Mesendoderm (in vitro differentiated cells): ENCODE data around the gene CALM1.
A peak's percentile ranks its signal among the peaks of the same experiment; 100 is the strongest.

Experiments
- DNase-seq: peaks from one replicate; pipeline ENCODE4 v3.0.0; 2013
- H2AK5ac ChIP-seq: 2 replicates; pipeline ENCODE4 v1.6.1; 2013; ENCODE audit warnings: low read length, inconsistent platforms
- H2BK120ac ChIP-seq: 2 replicates; pipeline ENCODE4 v1.6.1; 2013; ENCODE audit warnings: low read depth, mild to moderate bottlenecking, low read length, moderate library complexity, mixed read lengths
- H2BK15ac ChIP-seq: replicated peaks from 2 replicates; pipeline ENCODE4 v1.6.1; 2013; ENCODE audit warnings: low read depth, mild to moderate bottlenecking, moderate library complexity
- H2BK5ac ChIP-seq: 2 replicates; pipeline ENCODE4 v1.6.1; 2013; ENCODE audit warnings: low read length, inconsistent platforms
- H3K18ac ChIP-seq: 2 replicates; pipeline ENCODE4 v1.6.1; 2013; ENCODE audit warnings: mild to moderate bottlenecking, low read length, mixed read lengths
- H3K23ac ChIP-seq: one replicate; pipeline ENCODE4 v1.6.1; 2013; ENCODE audit warnings: low read length
- H3K27ac ChIP-seq: 2 replicates; pipeline ENCODE4 v1.5.1; 2013; ENCODE audit warnings: low read depth, mild to moderate bottlenecking, inconsistent platforms, low read length, moderate library complexity
- H3K27me3 ChIP-seq: 2 replicates; pipeline ENCODE4 v1.6.1; 2013; ENCODE audit warnings: low read length, control low read depth, mild to moderate bottlenecking, inconsistent platforms; ENCODE audit not compliant: insufficient read depth, poor library complexity
- H3K36me3 ChIP-seq: 2 replicates; pipeline ENCODE4 v1.6.1; 2013; ENCODE audit warnings: low read length, inconsistent platforms; ENCODE audit not compliant: control insufficient read depth, insufficient read depth
- H3K4ac ChIP-seq: one replicate; pipeline ENCODE4 v1.6.1; 2013; ENCODE audit warnings: low read depth, mild to moderate bottlenecking, low read length, moderate library complexity
- H3K4me1 ChIP-seq: 2 replicates; pipeline ENCODE4 v1.6.1; 2013; ENCODE audit warnings: low read depth, low read length, inconsistent platforms; ENCODE audit not compliant: control insufficient read depth
- H3K4me2 ChIP-seq: 2 replicates; pipeline ENCODE4 v1.6.1; 2013; ENCODE audit warnings: low read length
- H3K4me3 ChIP-seq: 2 replicates; pipeline ENCODE4 v1.5.1; 2013; ENCODE audit warnings: mild to moderate bottlenecking, low read length
- H3K56ac ChIP-seq: one replicate; pipeline ENCODE4 v1.6.1; 2013; ENCODE audit warnings: low read length
- H3K79me1 ChIP-seq: 2 replicates; pipeline ENCODE4 v1.6.1; 2013; ENCODE audit warnings: low read length, inconsistent platforms
- H3K79me2 ChIP-seq: 2 replicates; pipeline ENCODE4 v1.6.1; 2013; ENCODE audit warnings: mild to moderate bottlenecking, low read length; ENCODE audit not compliant: control insufficient read depth, insufficient read depth
- H3K9ac ChIP-seq: 2 replicates; pipeline ENCODE4 v1.6.1; 2013; ENCODE audit warnings: low read length, inconsistent platforms
- H4K5ac ChIP-seq: one replicate; pipeline ENCODE4 v1.6.1; 2013; ENCODE audit warnings: low read length
- H4K8ac ChIP-seq: one replicate; pipeline ENCODE4 v1.6.1; 2013; ENCODE audit warnings: low read depth, mild to moderate bottlenecking, control low read depth, low read length, moderate library complexity
- WGBS: extraction: QIAGEN DNeasy Blood & Tissue Kit; methylation state at CpG from one replicate; pipeline ENCODE4 v1.1.7; 2013; ENCODE audit warnings: low lambda C conversion rate, missing lambda C conversion rate; ENCODE audit not compliant: insufficient coverage; ENCODE audit errors: extremely low coverage; 5-methylcytosine and 5-hydroxymethylcytosine counted together

Gene CALM1

DNA sequence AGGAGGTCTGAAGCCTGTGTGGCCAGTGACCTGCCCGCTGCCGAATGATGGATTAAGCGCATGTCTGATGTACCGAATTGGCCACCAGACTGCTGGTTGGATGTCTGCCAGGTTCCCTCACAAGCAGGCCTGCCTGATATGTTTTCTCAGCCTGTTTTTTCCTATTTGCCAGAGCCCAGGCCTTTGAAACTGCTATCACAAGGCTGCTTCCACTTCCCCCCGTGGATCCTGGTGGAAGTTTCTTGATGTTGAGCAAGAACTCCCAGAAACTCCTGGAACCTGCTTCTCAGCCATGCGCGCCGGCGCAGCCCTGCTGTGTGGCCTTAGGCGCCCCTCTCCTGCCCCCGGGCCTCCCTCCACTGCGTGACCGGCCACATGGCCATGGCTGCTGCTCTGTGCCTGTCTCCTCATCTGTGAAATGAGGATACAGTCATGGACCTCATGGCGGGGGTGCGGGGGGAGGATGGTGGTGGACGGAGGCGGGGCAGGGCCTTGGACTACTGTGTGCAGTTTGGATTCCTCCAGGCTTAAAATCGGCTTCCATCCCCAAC, 56.6 kb downstream of the CALM1 start:
- WGBS, result no CpG with 5 or more reads among the region's 18 CpGs
- Histone ChIP-seq H3K4ac (no peak overlapping the region), H2AK5ac (no peak overlapping the region), H3K18ac (no peak overlapping the region), H3K79me2 (no peaks in the 10 kb centered on the region), H3K27me3 (no peaks in the 10 kb centered on the region), H3K4me3 (no peak overlapping the region), H2BK15ac (no peak overlapping the region), H3K36me3 (no peaks in the 10 kb centered on the region), H3K27ac (no peak overlapping the region), H3K4me1 (no peaks in the 10 kb centered on the region), H3K56ac (peak overlapping the region; percentile 73), H4K8ac (no peak overlapping the region), H3K79me1 (no peaks in the 10 kb centered on the region), H2BK120ac (no peak overlapping the region), H3K4me2 (no peak overlapping the region), H3K23ac (no peak overlapping the region), H3K9ac (no peak overlapping the region), H2BK5ac (no peak overlapping the region), H4K5ac (no peak overlapping the region)
- no peak for DNase-seq

DNA sequence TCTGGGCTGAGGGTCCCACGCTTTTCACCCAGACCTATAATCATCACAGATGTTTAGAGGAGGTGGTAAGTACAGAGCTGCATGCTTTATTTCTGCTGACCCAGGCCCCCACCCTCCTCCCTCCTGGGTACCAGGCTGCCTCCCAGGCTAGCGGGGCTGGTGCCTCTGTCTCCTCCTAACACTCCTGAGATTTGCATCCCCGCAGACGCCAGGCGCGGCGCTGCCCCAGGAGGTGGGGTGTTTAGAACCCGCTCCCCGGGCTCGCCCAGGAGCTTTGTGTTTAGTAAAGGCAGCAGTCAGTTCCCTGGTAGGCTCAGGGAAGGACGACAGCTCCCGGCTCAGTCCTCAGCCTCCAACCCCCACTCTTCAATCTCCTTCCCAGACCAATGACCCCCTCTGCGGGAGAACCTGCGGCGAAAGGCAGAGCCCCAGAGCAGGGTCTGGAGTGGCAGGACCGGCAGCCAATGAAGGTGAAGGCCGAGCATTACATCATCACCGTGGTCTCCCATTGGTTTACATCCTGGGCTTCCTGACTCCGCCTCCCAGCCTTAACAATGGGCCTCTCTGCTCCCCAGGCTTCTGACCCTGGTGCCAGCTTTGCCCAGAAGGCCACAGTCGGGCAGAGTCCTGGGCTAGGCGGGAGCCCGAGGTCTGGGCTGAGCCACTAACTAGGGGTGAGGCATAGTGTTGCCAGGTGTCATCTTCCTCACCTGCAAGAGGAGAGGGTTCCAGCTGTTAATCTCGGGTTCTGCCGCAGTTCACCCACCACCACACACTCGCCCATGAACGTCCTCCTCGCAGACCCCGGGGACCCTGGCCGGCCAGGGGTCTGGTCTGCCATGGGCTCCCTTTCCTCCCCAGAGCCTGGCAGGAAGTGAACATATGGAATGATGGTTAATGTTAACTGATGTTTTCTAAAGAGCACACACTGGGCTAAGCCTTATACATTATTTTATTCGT, 57.5 kb downstream of the CALM1 start:
- Histone ChIP-seq H3K36me3 (no peaks in the 10 kb centered on the region), H3K4ac (peak overlapping the region; percentile 56), H2BK120ac (no peak overlapping the region), H3K56ac (peak overlapping the region; percentile 73), H3K4me1 (no peaks in the 10 kb centered on the region), H2BK15ac (no peak overlapping the region), H4K5ac (no peak overlapping the region), H3K79me1 (no peaks in the 10 kb centered on the region), H4K8ac (no peak overlapping the region), H3K9ac (peak overlapping the region; percentile 64), H3K18ac (peak overlapping the region; percentile 53), H3K27me3 (no peaks in the 10 kb centered on the region), H2AK5ac (no peak overlapping the region), H3K4me3 (peak overlapping the region; percentile 14), H3K79me2 (no peaks in the 10 kb centered on the region), H3K27ac (no peak overlapping the region), H2BK5ac (no peak overlapping the region), H3K4me2 (peak overlapping the region; percentile 47), H3K23ac (no peak overlapping the region)
- peak; percentile 99 for DNase-seq
- WGBS, result no CpG with 5 or more reads among the region's 30 CpGs

DNA sequence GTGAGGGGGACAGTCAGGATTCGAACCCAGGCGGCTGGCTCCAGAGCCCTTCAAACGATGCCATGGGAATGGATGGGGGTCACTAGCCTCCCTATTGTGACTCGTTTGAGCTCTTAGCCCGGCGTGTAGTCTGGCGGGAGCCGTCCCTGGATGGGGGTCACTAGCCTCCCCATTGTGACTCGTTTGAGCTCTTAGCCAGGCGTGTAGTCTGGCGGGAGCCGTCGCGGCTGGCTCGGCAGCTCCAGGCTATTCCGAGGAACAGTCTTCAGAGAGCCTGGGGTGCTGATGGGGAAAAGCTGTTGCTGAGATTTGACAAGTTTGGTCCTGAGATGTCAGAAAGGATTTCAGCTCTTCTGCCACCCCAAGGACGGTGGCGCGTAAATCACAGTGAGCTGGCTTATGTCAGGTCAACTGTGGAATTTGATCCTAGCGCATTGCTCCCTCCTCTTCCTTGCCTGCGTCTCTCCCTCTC, 58.3 kb downstream of the CALM1 start:
- no peak overlapping the region for H3K4me3 ChIP-seq
- H4K5ac ChIP-seq, result no peak overlapping the region
- H3K79me2 ChIP-seq, result no peaks in the 10 kb centered on the region
- H3K27me3 ChIP-seq, result no peaks in the 10 kb centered on the region
- H2BK5ac ChIP-seq, result no peak overlapping the region
- WGBS, result no CpG with 5 or more reads among the region's 21 CpGs
- no peak overlapping the region for H2BK15ac ChIP-seq
- no peak overlapping the region for H3K27ac ChIP-seq
- no peaks in the 10 kb centered on the region for H3K36me3 ChIP-seq
- H2BK120ac ChIP-seq, result no peak overlapping the region
- H3K18ac ChIP-seq, result no peak overlapping the region
- DNase-seq, result no peak
- no peak overlapping the region for H3K23ac ChIP-seq
- H4K8ac ChIP-seq, result no peak overlapping the region
- no peak overlapping the region for H2AK5ac ChIP-seq
- H3K79me1 ChIP-seq, result no peaks in the 10 kb centered on the region
- H3K56ac ChIP-seq, result peak overlapping the region; percentile 19
- H3K9ac ChIP-seq, result no peak overlapping the region
- H3K4me2 ChIP-seq, result no peak overlapping the region
- H3K4ac ChIP-seq, result peak overlapping the region; percentile 56
- no peaks in the 10 kb centered on the region for H3K4me1 ChIP-seq

DNA sequence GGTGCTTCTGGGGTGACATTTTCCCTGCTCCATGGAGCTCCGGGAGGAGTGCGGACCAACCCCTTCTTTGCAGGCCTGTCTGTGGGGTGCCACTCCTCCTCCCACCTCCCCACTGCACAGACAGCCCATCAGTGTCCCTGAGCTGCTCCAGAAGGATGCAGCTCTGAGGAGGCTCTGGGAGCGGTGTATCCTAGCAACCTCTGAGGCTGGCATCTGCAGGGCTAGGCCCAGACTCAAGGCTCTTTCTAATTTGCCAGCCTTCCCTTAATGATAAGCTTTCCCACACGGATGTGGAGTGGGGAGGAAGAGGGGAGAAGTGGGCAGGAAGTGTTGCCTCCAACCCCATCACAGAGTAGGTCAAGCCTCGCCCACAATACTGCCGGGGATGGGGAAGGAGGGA, 59.7 kb downstream of the CALM1 start:
- Histone ChIP-seq H4K5ac (no peak overlapping the region), H3K79me2 (no peaks in the 10 kb centered on the region), H2BK120ac (no peak overlapping the region), H3K4me2 (no peak overlapping the region), H3K27ac (no peak overlapping the region), H3K23ac (no peak overlapping the region), H2BK15ac (no peak overlapping the region), H2BK5ac (no peak overlapping the region), H3K79me1 (no peaks in the 10 kb centered on the region), H3K56ac (no peak overlapping the region), H3K4ac (no peak overlapping the region), H4K8ac (no peak overlapping the region), H3K9ac (no peak overlapping the region), H2AK5ac (no peak overlapping the region), H3K4me1 (no peaks in the 10 kb centered on the region), H3K18ac (no peak overlapping the region), H3K27me3 (no peaks in the 10 kb centered on the region), H3K36me3 (no peaks in the 10 kb centered on the region), H3K4me3 (no peak overlapping the region)
- no peak for DNase-seq
- no CpG with 5 or more reads among the region's 6 CpGs for WGBS

DNA sequence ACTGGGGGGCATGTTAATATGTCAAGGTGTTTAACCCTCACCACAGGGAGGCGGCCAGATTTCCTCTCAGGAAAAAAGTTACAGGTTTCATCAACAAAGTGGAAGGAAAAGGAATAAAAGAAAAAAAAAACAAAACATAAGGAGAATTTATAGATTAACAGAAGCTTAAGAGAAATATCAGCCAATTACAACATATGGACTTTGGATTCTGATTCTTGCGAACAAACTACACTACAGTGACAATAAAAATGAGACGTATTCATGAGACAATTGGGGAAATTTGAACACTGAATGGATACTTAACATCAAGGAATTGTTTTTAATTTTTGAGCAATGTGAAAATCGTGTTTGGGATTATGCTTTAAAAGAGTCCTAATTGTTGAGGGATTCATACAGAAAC, 60.4 kb downstream of the CALM1 start:
- Histone ChIP-seq H3K9ac (no peak overlapping the region), H3K27ac (no peak overlapping the region), H3K36me3 (no peaks in the 10 kb centered on the region), H3K27me3 (no peaks in the 10 kb centered on the region), H3K4ac (no peak overlapping the region), H3K23ac (no peak overlapping the region), H3K4me2 (no peak overlapping the region), H3K79me2 (no peaks in the 10 kb centered on the region), H2BK5ac (no peak overlapping the region), H4K5ac (no peak overlapping the region), H4K8ac (no peak overlapping the region), H3K79me1 (no peaks in the 10 kb centered on the region), H2BK15ac (no peak overlapping the region), H3K18ac (no peak overlapping the region), H3K56ac (no peak overlapping the region), H2AK5ac (no peak overlapping the region), H3K4me3 (no peak overlapping the region), H2BK120ac (no peak overlapping the region), H3K4me1 (no peaks in the 10 kb centered on the region)
- no CpG with 5 or more reads among the region's 4 CpGs for WGBS
- no peak for DNase-seq
